GM12878 (cell line): ENCODE data around the gene FAHD2A.
"Not testable (repeated sequence)": the region's sequence is repeated elsewhere in the genome, so short reads cannot be mapped to it uniquely, and the experiment has no call there.

ENCODE experiments used
- BRCA1 ChIP-seq: IDR thresholded peaks from 2 replicates; pipeline ENCODE4 v1.6.1; 2011; ENCODE audit warnings: low read depth, low read length, improper control_type of control experiment
- CTCF ChIP-seq, 3 experiments: IDR thresholded peaks in 2 of 3; conservative IDR thresholded peaks in 1 of 3; 2 replicates each; pipeline ENCODE4 v1.5.1; 2011; ENCODE audit warnings: low read depth in 3 of 3, low read length in 3 of 3, mild to moderate bottlenecking in 3 of 3, control low read depth in 2 of 3, moderate library complexity in 2 of 3, inconsistent platforms in 1 of 3, mixed read lengths in 1 of 3; ENCODE audit not compliant: control insufficient read depth in 2 of 3, insufficient read depth in 1 of 3; ENCODE audit errors: extremely low read depth in 1 of 3
- DPF2 ChIP-seq: fragments of 450-650 bp; IDR thresholded peaks from 2 replicates; pipeline ENCODE4 v1.6.1; 2017; ENCODE audit warnings: mild to moderate bottlenecking
- IKZF1 ChIP-seq: fragments of 450-650 bp; conservative IDR thresholded peaks from 2 replicates; pipeline ENCODE4 v1.6.1; 2017; ENCODE audit warnings: antibody characterized with exemption, mild to moderate bottlenecking
- MAX ChIP-seq: IDR thresholded peaks from 2 replicates; pipeline ENCODE4 v1.6.1; 2012; ENCODE audit warnings: low read depth, low read length, improper control_type of control experiment
- NFIC ChIP-seq: IDR thresholded peaks from 2 replicates; pipeline ENCODE4 v1.6.1; 2012; ENCODE audit warnings: low read depth, mild to moderate bottlenecking, inconsistent platforms, low read length, moderate library complexity
- POLR2A ChIP-seq: IDR thresholded peaks from 2 replicates; pipeline ENCODE4 v1.6.1; 2011; ENCODE audit warnings: low read depth, mild to moderate bottlenecking, low read length
- ZBTB33 ChIP-seq: fragments of 450-650 bp; IDR thresholded peaks from 2 replicates; pipeline ENCODE4 v1.6.1; 2017; ENCODE audit warnings: mild to moderate bottlenecking

DNA sequence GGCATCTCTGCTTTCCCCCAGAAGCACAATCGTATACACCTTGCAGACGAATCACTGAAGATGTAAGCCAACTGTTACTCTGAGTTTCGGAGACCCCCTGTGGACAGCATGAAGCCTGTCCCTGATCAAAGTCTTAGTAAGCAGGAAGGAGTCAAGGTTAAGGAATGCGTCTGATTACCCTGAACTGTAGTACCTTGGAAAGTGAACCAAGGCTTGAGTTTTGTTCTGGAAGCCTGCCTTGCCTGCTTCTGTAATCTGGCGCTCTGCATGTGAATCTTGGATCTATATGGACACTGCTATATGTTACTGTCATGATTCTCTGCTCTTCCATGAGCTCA, 33.3 kb downstream of the FAHD2A start:
- not testable (repeated sequence) for TF ChIP-seq ZBTB33; BRCA1; NFIC; CTCF (IDR thresholded peaks at IDR 0.05 in 2 of 3, conservative IDR thresholded peaks at IDR 0.05 in 1 of 3; ENCODE audit: control insufficient read depth in 2 of 3, extremely low read depth in 1 of 3, insufficient read depth in 1 of 3, low read depth in 3 of 3, low read length in 3 of 3); DPF2; POLR2A; IKZF1; MAX
